Measurements from ENCODE around the gene CDS1.

GRCh38 chr4:84545093-84545492 is 37.8 kb upstream of the CDS1 start:
- no peak for TF ChIP-seq EZH2phosphoT487 (IDR thresholded peaks at IDR 0.05; ENCODE audit: unreplicated experiment)
- no peak for TF ChIP-seq JUNB (IDR thresholded peaks at IDR 0.05; ENCODE audit: unreplicated experiment)
- TF ChIP-seq, protein P1, sequence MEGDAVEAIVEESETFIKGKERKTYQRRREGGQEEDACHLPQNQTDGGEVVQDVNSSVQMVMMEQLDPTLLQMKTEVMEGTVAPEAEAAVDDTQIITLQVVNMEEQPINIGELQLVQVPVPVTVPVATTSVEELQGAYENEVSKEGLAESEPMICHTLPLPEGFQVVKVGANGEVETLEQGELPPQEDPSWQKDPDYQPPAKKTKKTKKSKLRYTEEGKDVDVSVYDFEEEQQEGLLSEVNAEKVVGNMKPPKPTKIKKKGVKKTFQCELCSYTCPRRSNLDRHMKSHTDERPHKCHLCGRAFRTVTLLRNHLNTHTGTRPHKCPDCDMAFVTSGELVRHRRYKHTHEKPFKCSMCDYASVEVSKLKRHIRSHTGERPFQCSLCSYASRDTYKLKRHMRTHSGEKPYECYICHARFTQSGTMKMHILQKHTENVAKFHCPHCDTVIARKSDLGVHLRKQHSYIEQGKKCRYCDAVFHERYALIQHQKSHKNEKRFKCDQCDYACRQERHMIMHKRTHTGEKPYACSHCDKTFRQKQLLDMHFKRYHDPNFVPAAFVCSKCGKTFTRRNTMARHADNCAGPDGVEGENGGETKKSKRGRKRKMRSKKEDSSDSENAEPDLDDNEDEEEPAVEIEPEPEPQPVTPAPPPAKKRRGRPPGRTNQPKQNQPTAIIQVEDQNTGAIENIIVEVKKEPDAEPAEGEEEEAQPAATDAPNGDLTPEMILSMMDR (conservative IDR thresholded peaks at IDR 0.05; ENCODE audit: low read depth in 2 of 2) = no peak
